Tibial nerve (tissue), 4 donors: Measurements from ENCODE around the gene STXBP4.

ENCODE experiments used
- EP300 ChIP-seq, 2 donors: sonication (generic); formaldehyde crosslinking; IDR thresholded peaks; one replicate each; pipeline ENCODE4 v1.6.1; 2017; ENCODE audit warnings: antibody characterized with exemption in 2 of 2, mild to moderate bottlenecking in 1 of 2
- TF ChIP-seq, protein P1 (sequence below), 5 experiments: fragments of 200-600 bp in 3 of 5; fragments of 450-650 bp in 2 of 5; sonication (generic) in 3 of 5; IDR thresholded peaks; one replicate each; pipeline ENCODE4 v1.5.1; 2016 to 2019; ENCODE audit warnings: antibody characterized with exemption in 5 of 5, mild to moderate bottlenecking in 3 of 5, moderate library complexity in 2 of 5

DNA sequence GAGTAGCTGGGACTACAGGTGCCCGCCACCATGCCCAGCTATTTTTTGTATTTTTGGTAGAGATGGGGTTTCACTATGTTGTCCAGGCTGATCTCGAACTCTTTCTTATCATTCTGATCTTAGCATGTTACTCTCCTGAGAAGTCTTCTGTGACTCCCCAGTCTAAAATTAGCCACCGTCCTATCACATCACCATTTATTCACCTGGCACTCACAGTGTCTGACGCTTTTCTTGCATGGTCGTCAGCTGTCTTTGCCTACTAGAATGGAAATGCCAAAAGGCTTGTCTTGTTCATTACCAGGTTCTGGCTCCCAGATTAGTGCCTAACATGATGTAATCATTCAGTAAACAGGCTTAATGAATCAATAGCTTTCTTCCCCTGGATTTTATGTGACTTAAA lies 44.2 kb upstream of the STXBP4 start:
- TF ChIP-seq, protein P1, sequence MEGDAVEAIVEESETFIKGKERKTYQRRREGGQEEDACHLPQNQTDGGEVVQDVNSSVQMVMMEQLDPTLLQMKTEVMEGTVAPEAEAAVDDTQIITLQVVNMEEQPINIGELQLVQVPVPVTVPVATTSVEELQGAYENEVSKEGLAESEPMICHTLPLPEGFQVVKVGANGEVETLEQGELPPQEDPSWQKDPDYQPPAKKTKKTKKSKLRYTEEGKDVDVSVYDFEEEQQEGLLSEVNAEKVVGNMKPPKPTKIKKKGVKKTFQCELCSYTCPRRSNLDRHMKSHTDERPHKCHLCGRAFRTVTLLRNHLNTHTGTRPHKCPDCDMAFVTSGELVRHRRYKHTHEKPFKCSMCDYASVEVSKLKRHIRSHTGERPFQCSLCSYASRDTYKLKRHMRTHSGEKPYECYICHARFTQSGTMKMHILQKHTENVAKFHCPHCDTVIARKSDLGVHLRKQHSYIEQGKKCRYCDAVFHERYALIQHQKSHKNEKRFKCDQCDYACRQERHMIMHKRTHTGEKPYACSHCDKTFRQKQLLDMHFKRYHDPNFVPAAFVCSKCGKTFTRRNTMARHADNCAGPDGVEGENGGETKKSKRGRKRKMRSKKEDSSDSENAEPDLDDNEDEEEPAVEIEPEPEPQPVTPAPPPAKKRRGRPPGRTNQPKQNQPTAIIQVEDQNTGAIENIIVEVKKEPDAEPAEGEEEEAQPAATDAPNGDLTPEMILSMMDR (IDR thresholded peaks at IDR 0.05) = no peak
- TF ChIP-seq EP300 (IDR thresholded peaks at IDR 0.05) = no peak
